H9 (cell line): Measurements from ENCODE around the gene TRPM3. TPM values are rescaled to one million over a fixed set of nuclear protein-coding genes. Genes with fewer than 3 reads are reported as not detected.

Source experiments
- DNase-seq: peaks from one replicate; pipeline ENCODE4 v3.0.0-alpha.2; 2017
- H2AFZ ChIP-seq: one replicate; pipeline ENCODE4 v1.6.1; 2013; ENCODE audit warnings: mild to moderate bottlenecking, low read length, control low read depth, moderate library complexity
- H2AK5ac ChIP-seq: 2 replicates; pipeline ENCODE4 v1.6.1; 2013; ENCODE audit warnings: low read length, control low read depth, mixed read lengths; ENCODE audit not compliant: insufficient read length
- H2BK120ac ChIP-seq: one replicate; pipeline ENCODE4 v1.6.1; 2013; ENCODE audit warnings: low read depth, mild to moderate bottlenecking, low read length, control low read depth, inconsistent platforms; ENCODE audit not compliant: poor library complexity, severe bottlenecking
- H2BK12ac ChIP-seq: 2 replicates; pipeline ENCODE4 v1.6.1; 2013; ENCODE audit warnings: low read length, control low read depth, mixed read lengths, low read depth; ENCODE audit not compliant: insufficient read length
- H2BK15ac ChIP-seq: 2 replicates; pipeline ENCODE4 v1.6.1; 2013; ENCODE audit warnings: low read depth, low read length, control low read depth
- H2BK20ac ChIP-seq: one replicate; pipeline ENCODE4 v1.6.1; 2013; ENCODE audit warnings: low read depth, mild to moderate bottlenecking, low read length, control low read depth, inconsistent platforms; ENCODE audit not compliant: poor library complexity, severe bottlenecking
- H2BK5ac ChIP-seq: 2 replicates; pipeline ENCODE4 v1.6.1; 2013; ENCODE audit warnings: low read length, control low read depth, mixed read lengths; ENCODE audit not compliant: insufficient read length
- H3K14ac ChIP-seq: 2 replicates; pipeline ENCODE4 v1.6.1; 2013; ENCODE audit warnings: low read length, control low read depth; ENCODE audit not compliant: insufficient read depth
- H3K18ac ChIP-seq: 2 replicates; pipeline ENCODE4 v1.6.1; 2013; ENCODE audit warnings: low read depth, mild to moderate bottlenecking, mixed read lengths, low read length, control low read depth; ENCODE audit not compliant: insufficient read length
- H3K23ac ChIP-seq: 2 replicates; pipeline ENCODE4 v1.6.1; 2013; ENCODE audit warnings: low read length, control low read depth, mixed read lengths, low read depth; ENCODE audit not compliant: insufficient read length
- H3K23me2 ChIP-seq: 2 replicates; pipeline ENCODE4 v1.6.1; 2013; ENCODE audit warnings: low read depth, mild to moderate bottlenecking, mixed read lengths, low read length, control low read depth; ENCODE audit not compliant: insufficient read length, poor library complexity, severe bottlenecking
- H3K27ac ChIP-seq: 2 replicates; pipeline ENCODE4 v1.5.1; 2013; ENCODE audit warnings: low read length, control low read depth, mixed read lengths, low read depth; ENCODE audit not compliant: insufficient read length
- H3K27me3 ChIP-seq: 2 replicates; pipeline ENCODE4 v1.6.1; 2013; ENCODE audit warnings: low read length, control low read depth, inconsistent platforms; ENCODE audit not compliant: insufficient read depth
- H3K4ac ChIP-seq: 2 replicates; pipeline ENCODE4 v1.6.1; 2013; ENCODE audit warnings: low read depth, mild to moderate bottlenecking, control low read depth, inconsistent platforms, low read length, moderate library complexity
- H3K4me1 ChIP-seq: 2 replicates; pipeline ENCODE4 v1.6.1; 2013; ENCODE audit warnings: low read length, control low read depth, inconsistent platforms; ENCODE audit not compliant: insufficient read depth
- H3K4me2 ChIP-seq: 2 replicates; pipeline ENCODE4 v1.6.1; 2013; ENCODE audit warnings: low read length, control low read depth, mixed read lengths; ENCODE audit not compliant: insufficient read length, insufficient read depth
- H3K56ac ChIP-seq: 2 replicates; pipeline ENCODE4 v1.6.1; 2013; ENCODE audit warnings: low read depth, mild to moderate bottlenecking, mixed read lengths, low read length, control low read depth; ENCODE audit not compliant: insufficient read length
- H3K79me1 ChIP-seq: 2 replicates; pipeline ENCODE4 v1.6.1; 2013; ENCODE audit warnings: low read depth, mild to moderate bottlenecking, moderate library complexity, low read length, control low read depth, inconsistent platforms; ENCODE audit not compliant: insufficient read depth, poor library complexity, severe bottlenecking
- H3K79me2 ChIP-seq: 2 replicates; pipeline ENCODE4 v1.6.1; 2013; ENCODE audit warnings: low read length, control low read depth, inconsistent platforms; ENCODE audit not compliant: insufficient read depth
- H3K9ac ChIP-seq: 2 replicates; pipeline ENCODE4 v1.6.1; 2013; ENCODE audit warnings: low read length, control low read depth, mixed read lengths; ENCODE audit not compliant: insufficient read length; ENCODE audit errors: extremely low read depth
- H3K9me3 ChIP-seq: one replicate; pipeline ENCODE4 v1.6.1; 2013; ENCODE audit warnings: low read depth, low read length, inconsistent platforms; ENCODE audit not compliant: control insufficient read depth
- H3T11ph ChIP-seq: one replicate; pipeline ENCODE4 v1.6.1; 2013; ENCODE audit warnings: mild to moderate bottlenecking, low read length, control low read depth, inconsistent platforms
- H4K20me1 ChIP-seq: one replicate; pipeline ENCODE4 v1.6.1; 2013; ENCODE audit not compliant: control insufficient read depth, insufficient read length, insufficient read depth
- H4K5ac ChIP-seq: 2 replicates; pipeline ENCODE4 v1.6.1; 2013; ENCODE audit warnings: low read depth, mild to moderate bottlenecking, mixed read lengths, low read length, control low read depth; ENCODE audit not compliant: insufficient read length
- H4K8ac ChIP-seq: replicated peaks from 2 replicates; pipeline ENCODE4 v1.6.1; 2013; ENCODE audit warnings: low read length, control low read depth, mixed read lengths, low read depth; ENCODE audit not compliant: insufficient read length
- H4K91ac ChIP-seq: 2 replicates; pipeline ENCODE4 v1.6.1; 2013; ENCODE audit warnings: low read depth, mild to moderate bottlenecking, moderate library complexity, mixed read lengths, low read length, control low read depth; ENCODE audit not compliant: insufficient read length
- H3K27ac Mint-ChIP-seq, 3 experiments: 2 replicates in 2 of 3; 3 replicates in 1 of 3; pipeline ENCODE4 v1.8.0; 2020 to 2021; ENCODE audit warnings: mixed read lengths in 3 of 3, mild to moderate bottlenecking in 1 of 3, moderate library complexity in 1 of 3
- H3K27me3 Mint-ChIP-seq: 2 replicates; pipeline ENCODE4 v1.8.0; 2021; ENCODE audit warnings: low read depth, mild to moderate bottlenecking, moderate library complexity, mixed read lengths
- H3K36me3 Mint-ChIP-seq, 3 experiments: 2 replicates in 2 of 3; 3 replicates in 1 of 3; pipeline ENCODE4 v1.8.0; 2020 to 2021; ENCODE audit warnings: low read depth in 3 of 3, mixed read lengths in 3 of 3; ENCODE audit not compliant: insufficient read depth in 1 of 3
- H3K4me1 Mint-ChIP-seq, 2 experiments: 2 replicates each; pipeline ENCODE4 v1.8.0; 2020; ENCODE audit warnings: mixed read lengths in 2 of 2
- H3K4me3 Mint-ChIP-seq, 2 experiments: 2 replicates in 1 of 2; 3 replicates in 1 of 2; pipeline ENCODE4 v1.8.0; 2020 to 2021; ENCODE audit warnings: mild to moderate bottlenecking in 2 of 2, mixed read lengths in 2 of 2, moderate library complexity in 1 of 2
- H3K9me3 Mint-ChIP-seq, 2 experiments: 2 replicates in 1 of 2; 3 replicates in 1 of 2; pipeline ENCODE4 v1.8.0; 2020; ENCODE audit warnings: mild to moderate bottlenecking in 2 of 2, mixed read lengths in 2 of 2, moderate library complexity in 1 of 2
- WGBS: extraction: QIAGEN DNeasy Blood & Tissue Kit; methylation state at CpG from one replicate; pipeline ENCODE4 v1.1.7; 2013; ENCODE audit warnings: missing lambda C conversion rate, low lambda C conversion rate, mixed read lengths; ENCODE audit not compliant: insufficient read length; ENCODE audit errors: extremely low coverage; 5-methylcytosine and 5-hydroxymethylcytosine counted together
- total RNA-seq: library from RNA; stranded (reverse); gene quantifications from 2 replicates; pipeline ENCODE4 v1.2.1, GENCODE V29; 2021
- TF ChIP-seq, protein P1 (sequence below): fragments of 200-600 bp; sonication (generic); conservative IDR thresholded peaks from 3 replicates; pipeline ENCODE4 v1.8.0; 2021; ENCODE audit warnings: antibody characterized with exemption, mild to moderate bottlenecking

TRPM3 gene
- total RNA-seq, 1 experiment from 2014 or later = 10.3 TPM

DNA sequence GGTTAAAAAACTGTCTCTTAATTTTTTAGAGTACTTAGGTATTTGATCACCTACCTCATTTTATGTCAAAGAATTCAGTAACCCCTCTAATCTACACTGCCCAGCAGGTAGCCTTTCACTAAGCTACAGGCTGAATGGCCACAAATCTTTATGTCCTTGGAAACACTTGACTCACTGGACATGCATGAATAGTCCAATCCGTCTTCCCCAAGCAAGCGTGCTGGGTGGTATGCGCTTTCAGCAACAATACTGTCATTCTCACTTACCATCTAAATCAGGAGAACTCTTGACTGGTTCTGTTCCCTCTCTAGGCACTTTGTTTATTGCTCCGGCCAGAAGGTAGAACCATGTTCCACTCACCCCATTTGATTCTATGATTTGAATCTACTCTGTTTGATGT is 73.1 kb downstream of the TRPM3 start:
- H3K4me3 Mint-ChIP-seq = no peak overlapping the region
- no peak overlapping the region for H2AFZ ChIP-seq
- H3K9me3 Mint-ChIP-seq = no peaks in the 10 kb centered on the region
- H3K27ac Mint-ChIP-seq = no peak overlapping the region
- H3K79me1 ChIP-seq = no peaks in the 10 kb centered on the region
- no peak overlapping the region for H3K4ac ChIP-seq
- no peaks in the 10 kb centered on the region for H3K79me2 ChIP-seq
- H3K4me1 Mint-ChIP-seq = peaks cover 4 to 9% of the 10 kb centered on the region in 2 experiments; a peak in 3 of 4 replicates
- no peak overlapping the region for H2AK5ac ChIP-seq
- TF ChIP-seq, protein P1, sequence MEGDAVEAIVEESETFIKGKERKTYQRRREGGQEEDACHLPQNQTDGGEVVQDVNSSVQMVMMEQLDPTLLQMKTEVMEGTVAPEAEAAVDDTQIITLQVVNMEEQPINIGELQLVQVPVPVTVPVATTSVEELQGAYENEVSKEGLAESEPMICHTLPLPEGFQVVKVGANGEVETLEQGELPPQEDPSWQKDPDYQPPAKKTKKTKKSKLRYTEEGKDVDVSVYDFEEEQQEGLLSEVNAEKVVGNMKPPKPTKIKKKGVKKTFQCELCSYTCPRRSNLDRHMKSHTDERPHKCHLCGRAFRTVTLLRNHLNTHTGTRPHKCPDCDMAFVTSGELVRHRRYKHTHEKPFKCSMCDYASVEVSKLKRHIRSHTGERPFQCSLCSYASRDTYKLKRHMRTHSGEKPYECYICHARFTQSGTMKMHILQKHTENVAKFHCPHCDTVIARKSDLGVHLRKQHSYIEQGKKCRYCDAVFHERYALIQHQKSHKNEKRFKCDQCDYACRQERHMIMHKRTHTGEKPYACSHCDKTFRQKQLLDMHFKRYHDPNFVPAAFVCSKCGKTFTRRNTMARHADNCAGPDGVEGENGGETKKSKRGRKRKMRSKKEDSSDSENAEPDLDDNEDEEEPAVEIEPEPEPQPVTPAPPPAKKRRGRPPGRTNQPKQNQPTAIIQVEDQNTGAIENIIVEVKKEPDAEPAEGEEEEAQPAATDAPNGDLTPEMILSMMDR = no peak
- no peak overlapping the region for H3K18ac ChIP-seq
- no peak overlapping the region for H2BK5ac ChIP-seq
- no peaks in the 10 kb centered on the region for H3K9me3 ChIP-seq
- H3K27me3 ChIP-seq = no peaks in the 10 kb centered on the region
- no peak overlapping the region for H2BK15ac ChIP-seq
- H2BK120ac ChIP-seq = no peak overlapping the region
- H4K5ac ChIP-seq = no peak overlapping the region
- no peak overlapping the region for H3K23ac ChIP-seq
- H3K4me2 ChIP-seq = no peak overlapping the region
- H3K23me2 ChIP-seq = no peaks in the 10 kb centered on the region
- no peaks in the 10 kb centered on the region; the same call in 1 of the 2 replicates for H3K27me3 Mint-ChIP-seq
- H3K27ac ChIP-seq = no peak overlapping the region
- no CpG with 5 or more reads among the region's 4 CpGs for WGBS
- H3T11ph ChIP-seq = no peak overlapping the region
- no peak overlapping the region for H4K91ac ChIP-seq
- no peaks in the 10 kb centered on the region for H4K20me1 ChIP-seq
- no peaks in the 10 kb centered on the region for H3K36me3 Mint-ChIP-seq
- DNase-seq = no peak
- H2BK12ac ChIP-seq = no peak overlapping the region
- no peak overlapping the region for H2BK20ac ChIP-seq
- H3K14ac ChIP-seq = no peak overlapping the region
- H3K9ac ChIP-seq = no peak overlapping the region
- H3K56ac ChIP-seq = no peak overlapping the region
- no peaks in the 10 kb centered on the region for H3K4me1 ChIP-seq
- no peak overlapping the region for H4K8ac ChIP-seq
